GM18517 (cell line): ENCODE data around the gene LRRC45.

Experiments
- ATAC-seq: cut with Tn5 transposase; IDR thresholded peaks from one replicate; pipeline ENCODE4 v1.9.1; 2021; ENCODE audit warnings: mild to moderate bottlenecking, moderate library complexity; ENCODE audit not compliant: unreplicated experiment

The LRRC45 gene

GRCh38 chr17:82049106-82049505 is 26.0 kb downstream of the LRRC45 start:
- ATAC-seq: no peak

- ATAC-seq: no peak
Measured at GRCh38 chr17:82049521-82049971, 26.4 kb downstream of the LRRC45 start.

GRCh38 chr17:82050152-82050760 is 27.2 kb downstream of the LRRC45 start:
- ATAC-seq: no peak

- ATAC-seq: no peak
Measured at GRCh38 chr17:82050761-82051641, 27.9 kb downstream of the LRRC45 start.

- no peak for ATAC-seq
Measured at GRCh38 chr17:82051776-82052637, 28.9 kb downstream of the LRRC45 start, which contains the start of the genes GPS1 and RFNG. Gene GPS1 (plus strand): TSS chr17:82051898. CDS start chr17:82051932, 34 bp downstream. Gene RFNG (minus strand): TSS chr17:82051811. CDS start chr17:82051766, 45 bp downstream.

- ATAC-seq: no peak
Measured at GRCh38 chr17:82052638-82053059, 29.5 kb downstream of the LRRC45 start.

GRCh38 chr17:82053130-82053529 is 30.0 kb downstream of the LRRC45 start:
- no peak for ATAC-seq

GRCh38 chr17:82053556-82054263 is 30.6 kb downstream of the LRRC45 start:
- no peak for ATAC-seq

- ATAC-seq: no peak
Measured at GRCh38 chr17:82054351-82055022, 31.4 kb downstream of the LRRC45 start.

- no peak for ATAC-seq
Measured at GRCh38 chr17:82055023-82055964, 32.2 kb downstream of the LRRC45 start.

- ATAC-seq: no peak
Measured at GRCh38 chr17:82055965-82056728, 33.0 kb downstream of the LRRC45 start.

GRCh38 chr17:82056729-82057621 is 33.9 kb downstream of the LRRC45 start:
- ATAC-seq: no peak

- no peak for ATAC-seq
Measured at GRCh38 chr17:82058230-82058854, 35.2 kb downstream of the LRRC45 start.

- no peak for ATAC-seq
Measured at GRCh38 chr17:82058855-82059249, 35.7 kb downstream of the LRRC45 start.

- no peak for ATAC-seq
Measured at GRCh38 chr17:82059272-82060000, 36.3 kb downstream of the LRRC45 start.

- ATAC-seq: no peak
Measured at GRCh38 chr17:82060001-82060380, 36.9 kb downstream of the LRRC45 start.
